Caco-2 (cell line): ENCODE data around the gene GAD1. TPM values are rescaled to one million over a fixed set of nuclear protein-coding genes. Genes with fewer than 3 reads are reported as not detected.

Source experiments
- BruUV-seq: library from RNA; stranded (reverse); fragments of 400-500 nt; replicated peaks from 2 replicates; lab custom pipeline; 2021; lab: Mats Ljungman, UMichigan
- CTCF ChIA-PET: fragments of 300-600 bp; sonication (Branson Sonifier 250); formaldehyde crosslinking; loops from one replicate; lab custom pipeline; 2022; ENCODE audit warnings: antibody characterized with exemption; lab: Charles Lee
- POLR2A ChIA-PET: fragments of 300-600 bp; sonication (Branson Sonifier 250); formaldehyde crosslinking; loops from one replicate; lab custom pipeline; 2022; ENCODE audit warnings: antibody characterized with exemption; lab: Charles Lee
- DNase-seq, 2 experiments: peaks; one replicate each; pipeline versions ENCODE4 v3.0.0 to v3.0.0-alpha.2; 2020 to 2022
- H3K27me3 ChIP-seq: replicated peaks from 2 replicates; pipeline ENCODE4 v1.6.0; 2011; ENCODE audit warnings: low read length; ENCODE audit not compliant: control insufficient read depth, insufficient read depth
- H3K36me3 ChIP-seq: 2 replicates; pipeline ENCODE4 v1.5.1; 2011; ENCODE audit warnings: low read length; ENCODE audit not compliant: control insufficient read depth, insufficient read depth
- H3K4me1 ChIP-seq: fragments of 250-450 bp; sonication (Bioruptor Pico); 2 replicates; pipeline ENCODE4 v1.5.1; 2020; ENCODE audit warnings: mild to moderate bottlenecking
- H3K4me3 ChIP-seq: 2 replicates; pipeline ENCODE4 v1.5.1; 2011; ENCODE audit warnings: low read depth, mild to moderate bottlenecking, control low read depth, low read length
- H3K9me3 ChIP-seq: fragments of 250-450 bp; sonication (Bioruptor Pico); 2 replicates; pipeline ENCODE4 v1.5.1; 2020; ENCODE audit warnings: mild to moderate bottlenecking, moderate library complexity
- H3K27ac Mint-ChIP-seq: one replicate; pipeline ENCODE4 v1.8.0; 2022; ENCODE audit warnings: mixed read lengths; ENCODE audit not compliant: unreplicated experiment
- H3K27me3 Mint-ChIP-seq: one replicate; pipeline ENCODE4 v1.8.0; 2022; ENCODE audit warnings: mixed read lengths; ENCODE audit not compliant: insufficient read depth, unreplicated experiment
- H3K36me3 Mint-ChIP-seq: one replicate; pipeline ENCODE4 v1.8.0; 2022; ENCODE audit warnings: mild to moderate bottlenecking, mixed read lengths; ENCODE audit not compliant: insufficient read depth, unreplicated experiment
- H3K4me1 Mint-ChIP-seq: one replicate; pipeline ENCODE4 v1.8.0; 2022; ENCODE audit warnings: low read depth, mixed read lengths; ENCODE audit not compliant: unreplicated experiment
- H3K4me3 Mint-ChIP-seq: one replicate; pipeline ENCODE4 v1.8.0; 2022; ENCODE audit warnings: mild to moderate bottlenecking, moderate library complexity, mixed read lengths; ENCODE audit not compliant: unreplicated experiment
- H3K9me3 Mint-ChIP-seq: one replicate; pipeline ENCODE4 v1.8.0; 2022; ENCODE audit warnings: mixed read lengths; ENCODE audit not compliant: unreplicated experiment
- CTCF ChIP-seq, 2 experiments: fragments of 200-600 bp in 1 of 2; IDR thresholded peaks; 1 replicate in 1 of 2; 2 replicates in 1 of 2; pipeline versions ENCODE4 v1.5.1 to v1.8.0; 2011 to 2022; ENCODE audit warnings: antibody characterized with exemption in 1 of 2, control low read depth in 1 of 2, inconsistent platforms in 1 of 2, low read depth in 1 of 2, low read length in 1 of 2, mild to moderate bottlenecking in 1 of 2, moderate library complexity in 1 of 2; ENCODE audit not compliant: insufficient read depth in 1 of 2, severe bottlenecking in 1 of 2, unreplicated experiment in 1 of 2
- intact Hi-C: fragments of 100-400 bp; cut with micrococcal nuclease; formaldehyde crosslinking; loops from one replicate; pipeline ENCODE4 v1.10.0; 2022; ENCODE audit not compliant: unreplicated experiment
- total RNA-seq: library from RNA; stranded (reverse); gene quantifications from 2 replicates; pipeline ENCODE4 v1.2.3, GENCODE V29; 2022

GAD1 gene
- total RNA-seq, 1 experiment from 2014 or later = 14.7 TPM

- DNase-seq = no peak
- ChIA-PET CTCF (no interaction called here), POLR2A (no interaction called here)
- no peaks in the 10 kb centered on the region for H3K36me3 Mint-ChIP-seq
- H3K27me3 Mint-ChIP-seq = peaks cover 12% of the 10 kb centered on the region
- Histone ChIP-seq H3K36me3 (no peaks in the 10 kb centered on the region), H3K9me3 (no peaks in the 10 kb centered on the region), H3K4me1 (no peaks in the 10 kb centered on the region), H3K27me3 (no peaks in the 10 kb centered on the region; the same call in 1 of the 2 replicates), H3K4me3 (no peak overlapping the region)
- intact Hi-C loops = no loop called here
- peaks cover 11% of the 10 kb centered on the region for H3K4me1 Mint-ChIP-seq
- no peak for TF ChIP-seq CTCF (IDR thresholded peaks at IDR 0.05; ENCODE audit: insufficient read depth in 1 of 2, low read depth in 1 of 2, low read length in 1 of 2, severe bottlenecking in 1 of 2, unreplicated experiment in 1 of 2)
- BruUV-seq = no TSS peak
- no peak overlapping the region for H3K4me3 Mint-ChIP-seq
- no peaks in the 10 kb centered on the region for H3K9me3 Mint-ChIP-seq
- H3K27ac Mint-ChIP-seq = no peak overlapping the region
Measured at GRCh38 chr2:170869036-170869435, 52.3 kb downstream of the GAD1 start.

DNA sequence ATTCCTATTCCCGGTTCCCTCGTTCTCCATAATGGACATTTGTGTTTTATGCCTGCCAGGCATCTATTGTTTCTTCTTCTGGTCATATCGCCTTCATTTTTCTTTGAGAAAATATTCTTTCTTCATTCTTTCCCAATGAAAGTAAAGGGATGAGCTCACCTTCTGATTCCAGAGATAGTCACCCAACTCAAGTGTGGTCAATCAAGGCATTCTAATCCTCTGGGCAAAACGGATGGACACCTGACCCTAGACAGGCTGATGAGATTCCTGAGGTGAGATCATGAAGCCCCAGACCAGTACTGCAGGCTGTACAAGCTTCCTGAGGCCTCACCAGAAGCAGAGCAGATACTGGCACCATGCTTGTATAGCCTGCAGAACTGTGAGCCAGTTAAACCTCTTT lies 52.8 kb downstream of the GAD1 start:
- no peak for TF ChIP-seq CTCF (IDR thresholded peaks at IDR 0.05; ENCODE audit: insufficient read depth in 1 of 2, low read depth in 1 of 2, low read length in 1 of 2, severe bottlenecking in 1 of 2, unreplicated experiment in 1 of 2)
- peaks cover 11% of the 10 kb centered on the region for H3K4me1 Mint-ChIP-seq
- BruUV-seq = no TSS peak
- Histone ChIP-seq H3K9me3 (no peaks in the 10 kb centered on the region), H3K36me3 (no peaks in the 10 kb centered on the region), H3K4me3 (no peak overlapping the region), H3K4me1 (no peaks in the 10 kb centered on the region), H3K27me3 (no peaks in the 10 kb centered on the region; the same call in 1 of the 2 replicates)
- intact Hi-C loops = no loop called here
- H3K9me3 Mint-ChIP-seq = no peaks in the 10 kb centered on the region
- H3K4me3 Mint-ChIP-seq = no peak overlapping the region
- POLR2A ChIA-PET = no interaction called here
- peaks cover 12% of the 10 kb centered on the region for H3K27me3 Mint-ChIP-seq
- H3K36me3 Mint-ChIP-seq = no peaks in the 10 kb centered on the region
- CTCF ChIA-PET = no interaction called here
- DNase-seq = no peak
- H3K27ac Mint-ChIP-seq = no peak overlapping the region

DNA sequence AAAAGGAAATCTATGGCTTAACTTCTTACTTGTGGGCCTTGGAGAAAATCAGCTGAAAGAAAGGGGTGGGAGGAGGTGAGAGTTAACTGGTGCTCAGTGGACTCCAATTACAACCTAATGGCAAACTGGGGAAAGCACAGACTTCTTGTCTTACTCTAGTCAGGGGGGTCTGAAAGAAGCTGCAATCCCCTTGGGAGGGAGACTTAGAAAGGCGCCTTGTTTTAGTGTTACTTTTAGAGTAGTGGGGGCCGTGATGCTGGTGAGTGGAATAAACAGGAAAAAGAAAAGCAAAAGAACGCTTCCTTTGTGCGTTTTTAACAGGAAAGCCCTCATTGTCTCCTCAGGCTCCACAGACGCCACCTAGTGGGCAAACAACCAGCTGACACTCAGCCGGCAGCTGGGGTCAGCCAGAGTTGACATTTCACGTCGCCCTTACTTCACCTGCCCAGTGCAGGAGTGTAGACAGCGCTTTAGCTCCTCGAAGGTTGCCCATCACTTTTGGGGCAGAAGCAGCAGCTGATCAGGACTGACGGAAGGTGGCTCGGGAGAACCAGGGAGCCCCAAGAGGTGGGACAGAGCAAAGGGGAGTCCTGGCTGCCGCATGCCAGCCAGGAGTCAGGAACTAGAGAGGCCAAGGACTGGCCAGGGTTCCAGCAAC lies 56.5 kb downstream of the GAD1 start:
- Histone ChIP-seq H3K9me3 (no peaks in the 10 kb centered on the region), H3K4me1 (no peaks in the 10 kb centered on the region), H3K4me3 (no peak overlapping the region), H3K27me3 (no peaks in the 10 kb centered on the region; the same call in 1 of the 2 replicates), H3K36me3 (no peaks in the 10 kb centered on the region)
- Mint-ChIP-seq H3K36me3 (no peaks in the 10 kb centered on the region), H3K4me1 (peaks cover 11% of the 10 kb centered on the region), H3K27me3 (peaks cover 12% of the 10 kb centered on the region), H3K9me3 (no peaks in the 10 kb centered on the region), H3K4me3 (peak overlapping the region; percentile 64), H3K27ac (peak overlapping the region; percentile 68)
- ChIA-PET POLR2A (interaction anchor here (1.5 kb wide), 1 partner anchor 56 kb away, joined by 4 read pairs; the partner anchor contains the start of gene GORASP2), CTCF (interaction anchor here (0.5 to 1.7 kb wide), 11 partner anchors 9 to 549 kb away, joined by 3 to 17 read pairs (median 3); partner anchors contain the start of genes GAD1 and GORASP2)
- peak; percentile 79 to 85 for DNase-seq
- intact Hi-C loops = loop anchor here (1.0 to 2.0 kb wide), 3 partner anchors 56 to 512 kb away; partner anchors contain the start of genes GAD1 and GORASP2
- BruUV-seq = no TSS peak
- peak; percentile 92 to 96 for TF ChIP-seq CTCF (IDR thresholded peaks at IDR 0.05; ENCODE audit: insufficient read depth in 1 of 2, low read depth in 1 of 2, low read length in 1 of 2, severe bottlenecking in 1 of 2, unreplicated experiment in 1 of 2)
